ENCODE results near the gene JMJD1C. TPM values are rescaled to one million over a fixed set of nuclear protein-coding genes. Genes with fewer than 3 reads are reported as not detected.

The JMJD1C gene
- polyA plus RNA-seq, 2 of the 4 experiments (the other 2 are of a cell fraction): 15.9 to 47.2 TPM

DNA sequence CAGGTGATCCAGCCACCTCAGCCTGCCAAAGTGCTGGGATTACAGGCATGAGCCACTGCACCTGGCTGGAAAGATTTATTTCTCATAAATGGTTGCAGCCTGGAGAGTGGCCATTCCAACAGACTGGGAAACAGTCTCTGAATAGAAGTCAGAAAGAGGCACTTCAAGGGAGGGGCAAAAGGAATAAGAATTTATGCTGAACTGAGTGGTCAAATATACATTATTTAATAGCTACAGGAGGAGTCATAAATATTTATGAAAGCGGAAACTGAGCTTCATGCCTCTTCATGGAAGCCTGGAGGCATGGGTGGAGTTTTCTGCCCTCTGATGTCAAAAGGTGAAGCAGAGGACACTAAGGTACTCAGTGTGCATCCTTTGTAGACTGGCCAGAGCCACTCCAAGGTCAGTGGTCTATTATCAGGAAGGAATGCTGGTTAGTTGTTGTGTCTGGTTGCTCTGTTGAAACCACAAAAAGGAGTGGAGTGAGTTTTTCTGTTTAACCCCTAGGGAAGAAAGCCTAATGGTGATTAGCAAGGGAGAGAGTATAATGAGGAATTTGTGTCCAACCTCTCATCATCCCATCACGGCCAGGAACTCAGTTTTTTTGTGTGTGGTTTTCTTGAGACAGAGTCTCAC, 341.9 kb downstream of the JMJD1C start:
- POLR2A ChIA-PET: no interaction called here
- no peak for ATAC-seq
- no peak overlapping the region for H3K4me2 ChIP-seq
- CTCF ChIA-PET: interaction anchor here (1.2 to 1.6 kb wide), 2 partner anchors 9 to 40 kb away, joined by 3 to 6 read pairs; partner anchors contain the start of gene NRBF2
- H3K9me3 ChIP-seq: no peaks in the 10 kb centered on the region
- no peak overlapping the region for H3K4me3 ChIP-seq
- H3K4me1 ChIP-seq: no peaks in the 10 kb centered on the region
- 32% methylated on average over 2 of the region's 2 CpGs for WGBS (ENCODE audit: missing lambda C conversion rate)
- no peak for DNase-seq (ENCODE audit: low read depth in 1 of 2, low spot score in 1 of 2)
- TF ChIP-seq, protein P1, sequence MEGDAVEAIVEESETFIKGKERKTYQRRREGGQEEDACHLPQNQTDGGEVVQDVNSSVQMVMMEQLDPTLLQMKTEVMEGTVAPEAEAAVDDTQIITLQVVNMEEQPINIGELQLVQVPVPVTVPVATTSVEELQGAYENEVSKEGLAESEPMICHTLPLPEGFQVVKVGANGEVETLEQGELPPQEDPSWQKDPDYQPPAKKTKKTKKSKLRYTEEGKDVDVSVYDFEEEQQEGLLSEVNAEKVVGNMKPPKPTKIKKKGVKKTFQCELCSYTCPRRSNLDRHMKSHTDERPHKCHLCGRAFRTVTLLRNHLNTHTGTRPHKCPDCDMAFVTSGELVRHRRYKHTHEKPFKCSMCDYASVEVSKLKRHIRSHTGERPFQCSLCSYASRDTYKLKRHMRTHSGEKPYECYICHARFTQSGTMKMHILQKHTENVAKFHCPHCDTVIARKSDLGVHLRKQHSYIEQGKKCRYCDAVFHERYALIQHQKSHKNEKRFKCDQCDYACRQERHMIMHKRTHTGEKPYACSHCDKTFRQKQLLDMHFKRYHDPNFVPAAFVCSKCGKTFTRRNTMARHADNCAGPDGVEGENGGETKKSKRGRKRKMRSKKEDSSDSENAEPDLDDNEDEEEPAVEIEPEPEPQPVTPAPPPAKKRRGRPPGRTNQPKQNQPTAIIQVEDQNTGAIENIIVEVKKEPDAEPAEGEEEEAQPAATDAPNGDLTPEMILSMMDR (IDR thresholded peaks at IDR 0.05): no peak
- TF ChIP-seq NPAS2 (CRISPR knock-in tag; IDR thresholded peaks at IDR 0.05; ENCODE audit: borderline replicate concordance): no peak
- no peak for TF ChIP-seq BHLHE40 (IDR thresholded peaks at IDR 0.05; ENCODE audit: low read depth, low read length)
- TF ChIP-seq, protein P2, sequence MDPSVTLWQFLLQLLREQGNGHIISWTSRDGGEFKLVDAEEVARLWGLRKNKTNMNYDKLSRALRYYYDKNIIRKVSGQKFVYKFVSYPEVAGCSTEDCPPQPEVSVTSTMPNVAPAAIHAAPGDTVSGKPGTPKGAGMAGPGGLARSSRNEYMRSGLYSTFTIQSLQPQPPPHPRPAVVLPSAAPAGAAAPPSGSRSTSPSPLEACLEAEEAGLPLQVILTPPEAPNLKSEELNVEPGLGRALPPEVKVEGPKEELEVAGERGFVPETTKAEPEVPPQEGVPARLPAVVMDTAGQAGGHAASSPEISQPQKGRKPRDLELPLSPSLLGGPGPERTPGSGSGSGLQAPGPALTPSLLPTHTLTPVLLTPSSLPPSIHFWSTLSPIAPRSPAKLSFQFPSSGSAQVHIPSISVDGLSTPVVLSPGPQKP (IDR thresholded peaks at IDR 0.05; ENCODE audit: low read depth, low read length): no peak
- no peak for FAIRE-seq
- H3K27ac ChIP-seq: no peak overlapping the region

GRCh38 chr10:63120554-63120953, 345.2 kb downstream of the JMJD1C start:
- DNase-seq (ENCODE audit: low read depth in 1 of 2, low spot score in 1 of 2) (no peak), ATAC-seq (no peak), FAIRE-seq (no peak)
- Histone ChIP-seq H3K4me1 (peaks cover 7% of the 10 kb centered on the region; the same call in 1 of the 3 replicates), H3K4me3 (no peak overlapping the region), H3K27ac (no peak overlapping the region), H3K4me2 (no peak overlapping the region), H3K9me3 (no peaks in the 10 kb centered on the region)
- POLR2A ChIA-PET: no interaction called here
- CTCF ChIA-PET: no interaction called here
- TF ChIP-seq MAX (IDR thresholded peaks at IDR 0.05) (no peak), CHD4 (IDR thresholded peaks at IDR 0.05; ENCODE audit: borderline replicate concordance) (no peak), HOXA7 (CRISPR knock-in tag; IDR thresholded peaks at IDR 0.05) (no peak), EHMT2 (IDR thresholded peaks at IDR 0.05; ENCODE audit: low read depth) (no peak), RARB (CRISPR knock-in tag; IDR thresholded peaks at IDR 0.05) (no peak), KDM5A (IDR thresholded peaks at IDR 0.05) (no peak), ATOH8 (CRISPR knock-in tag; IDR thresholded peaks at IDR 0.05; ENCODE audit: low read depth) (no peak), PHF8 (IDR thresholded peaks at IDR 0.05; ENCODE audit: borderline replicate concordance, low read depth) (no peak), KDM1A (IDR thresholded peaks at IDR 0.05; ENCODE audit: low read depth) (no peak)
- TF ChIP-seq, protein P3, sequence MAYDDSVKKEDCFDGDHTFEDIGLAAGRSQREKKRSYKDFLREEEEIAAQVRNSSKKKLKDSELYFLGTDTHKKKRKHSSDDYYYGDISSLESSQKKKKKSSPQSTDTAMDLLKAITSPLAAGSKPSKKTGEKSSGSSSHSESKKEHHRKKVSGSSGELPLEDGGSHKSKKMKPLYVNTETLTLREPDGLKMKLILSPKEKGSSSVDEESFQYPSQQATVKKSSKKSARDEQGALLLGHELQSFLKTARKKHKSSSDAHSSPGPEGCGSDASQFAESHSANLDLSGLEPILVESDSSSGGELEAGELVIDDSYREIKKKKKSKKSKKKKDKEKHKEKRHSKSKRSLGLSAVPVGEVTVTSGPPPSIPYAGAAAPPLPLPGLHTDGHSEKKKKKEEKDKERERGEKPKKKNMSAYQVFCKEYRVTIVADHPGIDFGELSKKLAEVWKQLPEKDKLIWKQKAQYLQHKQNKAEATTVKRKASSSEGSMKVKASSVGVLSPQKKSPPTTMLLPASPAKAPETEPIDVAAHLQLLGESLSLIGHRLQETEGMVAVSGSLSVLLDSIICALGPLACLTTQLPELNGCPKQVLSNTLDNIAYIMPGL (CRISPR knock-in tag; IDR thresholded peaks at IDR 0.05; ENCODE audit: borderline replicate concordance): no peak

GRCh38 chr10:63119041-63119440, 346.7 kb downstream of the JMJD1C start:
- Histone ChIP-seq H3K4me1 (peaks cover 17% of the 10 kb centered on the region; the same call in 2 of the 3 replicates), H3K4me2 (no peak overlapping the region), H3K9me3 (no peaks in the 10 kb centered on the region), H3K27ac (no peak overlapping the region), H3K4me3 (no peak overlapping the region)
- no peak for FAIRE-seq
- ChIA-PET CTCF (interaction anchor here (1.0 kb wide), 1 partner anchor 39 kb away, joined by 3 read pairs; no protein-coding TSS in a partner anchor), POLR2A (no interaction called here)
- ATAC-seq: no peak
- no peak for DNase-seq (ENCODE audit: low read depth in 1 of 2, low spot score in 1 of 2)
- TF ChIP-seq ATOH8 (CRISPR knock-in tag; IDR thresholded peaks at IDR 0.05; ENCODE audit: low read depth) (no peak), BCL3 (IDR thresholded peaks at IDR 0.05) (no peak), SREBF2 (IDR thresholded peaks at IDR 0.05) (no peak), MAZ (IDR thresholded peaks at IDR 0.05; ENCODE audit: borderline replicate concordance, low read depth, low read length) (no peak), CHD4 (IDR thresholded peaks at IDR 0.05; ENCODE audit: borderline replicate concordance) (no peak), JUNB (IDR thresholded peaks at IDR 0.05) (no peak), MYC (IDR thresholded peaks at IDR 0.05; ENCODE audit: borderline replicate concordance, low read length) (no peak), HEYL (CRISPR knock-in tag; IDR thresholded peaks at IDR 0.05) (no peak), HDAC2 (IDR thresholded peaks at IDR 0.05) (no peak)
- TF ChIP-seq, protein P4, sequence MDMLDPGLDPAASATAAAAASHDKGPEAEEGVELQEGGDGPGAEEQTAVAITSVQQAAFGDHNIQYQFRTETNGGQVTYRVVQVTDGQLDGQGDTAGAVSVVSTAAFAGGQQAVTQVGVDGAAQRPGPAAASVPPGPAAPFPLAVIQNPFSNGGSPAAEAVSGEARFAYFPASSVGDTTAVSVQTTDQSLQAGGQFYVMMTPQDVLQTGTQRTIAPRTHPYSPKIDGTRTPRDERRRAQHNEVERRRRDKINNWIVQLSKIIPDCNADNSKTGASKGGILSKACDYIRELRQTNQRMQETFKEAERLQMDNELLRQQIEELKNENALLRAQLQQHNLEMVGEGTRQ (IDR thresholded peaks at IDR 0.05): no peak
- TF ChIP-seq, protein P2 (IDR thresholded peaks at IDR 0.05; ENCODE audit: low read depth, low read length): no peak
